Activated naive CD8-positive, alpha-beta T cell (primary cell): Measurements from ENCODE around the gene C1RL.

Experiments
- H3K27ac Mint-ChIP-seq: one replicate; pipeline ENCODE4 v1.8.0; 2021; ENCODE audit warnings: mixed read lengths
- H3K27me3 Mint-ChIP-seq: one replicate; pipeline ENCODE4 v1.8.0; 2021; ENCODE audit warnings: mixed read lengths
- H3K36me3 Mint-ChIP-seq: one replicate; pipeline ENCODE4 v1.8.0; 2021; ENCODE audit warnings: mixed read lengths
- H3K4me1 Mint-ChIP-seq: one replicate; pipeline ENCODE4 v1.8.0; 2021; ENCODE audit warnings: low read depth, mixed read lengths
- H3K4me3 Mint-ChIP-seq: one replicate; pipeline ENCODE4 v1.8.0; 2021; ENCODE audit warnings: mild to moderate bottlenecking, mixed read lengths
- H3K9me3 Mint-ChIP-seq: one replicate; pipeline ENCODE4 v1.8.0; 2021; ENCODE audit warnings: low read depth, mixed read lengths

C1RL gene, protein sequence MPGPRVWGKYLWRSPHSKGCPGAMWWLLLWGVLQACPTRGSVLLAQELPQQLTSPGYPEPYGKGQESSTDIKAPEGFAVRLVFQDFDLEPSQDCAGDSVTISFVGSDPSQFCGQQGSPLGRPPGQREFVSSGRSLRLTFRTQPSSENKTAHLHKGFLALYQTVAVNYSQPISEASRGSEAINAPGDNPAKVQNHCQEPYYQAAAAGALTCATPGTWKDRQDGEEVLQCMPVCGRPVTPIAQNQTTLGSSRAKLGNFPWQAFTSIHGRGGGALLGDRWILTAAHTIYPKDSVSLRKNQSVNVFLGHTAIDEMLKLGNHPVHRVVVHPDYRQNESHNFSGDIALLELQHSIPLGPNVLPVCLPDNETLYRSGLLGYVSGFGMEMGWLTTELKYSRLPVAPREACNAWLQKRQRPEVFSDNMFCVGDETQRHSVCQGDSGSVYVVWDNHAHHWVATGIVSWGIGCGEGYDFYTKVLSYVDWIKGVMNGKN

DNA sequence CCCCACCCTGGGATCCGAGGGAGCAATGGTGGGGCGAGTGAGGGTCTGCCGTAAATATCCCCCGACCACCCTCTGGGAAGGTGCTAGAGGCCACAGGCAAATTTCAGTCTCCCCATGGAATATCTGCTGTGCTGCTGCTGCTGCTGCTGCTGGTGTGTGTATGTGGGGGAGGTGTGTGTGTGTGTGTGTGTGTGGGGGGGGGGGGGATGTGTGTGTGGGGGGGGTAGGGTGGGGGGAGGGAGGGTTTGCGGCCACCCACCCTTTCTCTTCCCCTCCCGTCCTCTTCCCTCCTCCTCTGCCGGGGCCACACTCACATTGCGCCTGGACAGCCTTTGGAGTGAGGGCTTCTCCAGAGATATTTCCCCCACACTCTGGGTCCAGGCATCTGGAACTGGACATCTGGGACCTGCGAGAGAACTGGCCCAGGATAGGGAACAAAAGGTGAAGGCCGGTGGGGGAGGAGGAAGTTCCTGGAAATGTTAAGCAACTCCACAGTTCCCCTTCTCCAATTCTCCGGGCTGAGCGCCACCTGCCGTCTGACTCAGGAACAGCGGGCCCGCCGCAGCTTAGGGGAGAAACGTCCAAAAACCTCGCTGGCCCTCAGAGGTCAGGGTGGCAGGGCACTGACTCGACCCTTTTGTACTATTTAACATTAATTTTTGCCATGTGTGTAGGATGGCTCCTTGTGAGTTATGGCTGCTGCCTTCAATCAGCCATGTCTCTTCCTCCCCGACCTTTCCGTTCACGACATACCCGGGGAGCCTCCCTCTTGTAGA lies at the start of gene C1RL:
C1RL (minus strand) TSS at position 419 of the 776 bp plus-strand sequence; CDS start at position 385, 34 bp downstream.
- H3K36me3 Mint-ChIP-seq: peaks cover 7% of the 10 kb centered on the region
- H3K4me3 Mint-ChIP-seq: peak within 1 kb of the TSS; percentile 92
- H3K4me1 Mint-ChIP-seq: peaks cover 28% of the 10 kb centered on the region
- peak within 1 kb of the TSS; percentile 94 for H3K27ac Mint-ChIP-seq
- H3K27me3 Mint-ChIP-seq: no peaks in the 10 kb centered on the region
- H3K9me3 Mint-ChIP-seq: peaks cover 5% of the 10 kb centered on the region

DNA sequence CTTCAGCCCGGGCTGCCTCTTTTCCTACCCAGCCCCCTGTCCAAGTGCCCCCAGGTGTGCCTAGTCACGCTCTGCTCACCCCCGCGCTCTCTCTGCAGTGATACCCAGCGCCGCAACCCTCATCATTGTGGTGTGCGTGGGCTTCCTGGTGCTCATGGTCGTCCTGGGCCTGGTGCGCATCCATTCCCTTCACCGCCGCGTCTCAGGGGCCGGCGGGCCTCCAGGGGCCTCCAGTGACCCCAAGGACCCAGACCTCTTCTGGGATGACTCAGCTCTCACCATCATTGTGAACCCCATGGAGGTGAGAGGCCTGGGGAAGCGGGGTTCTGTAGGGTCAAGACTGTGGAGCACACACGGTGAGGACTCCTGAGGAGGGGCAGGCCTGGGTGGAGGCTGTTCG lies 48.4 kb upstream of the C1RL start:
- Mint-ChIP-seq H3K27ac (no peak overlapping the region), H3K36me3 (no peaks in the 10 kb centered on the region), H3K27me3 (no peaks in the 10 kb centered on the region), H3K4me3 (no peak overlapping the region), H3K4me1 (peaks cover 5% of the 10 kb centered on the region), H3K9me3 (no peaks in the 10 kb centered on the region)

- H3K9me3 Mint-ChIP-seq: no peaks in the 10 kb centered on the region
- no peak overlapping the region for H3K4me3 Mint-ChIP-seq
- H3K4me1 Mint-ChIP-seq: peaks cover 4% of the 10 kb centered on the region
- H3K27me3 Mint-ChIP-seq: no peaks in the 10 kb centered on the region
- no peak overlapping the region for H3K27ac Mint-ChIP-seq
- H3K36me3 Mint-ChIP-seq: no peaks in the 10 kb centered on the region
These were observed 47.5 kb upstream of the C1RL start for GRCh38 chr12:7156259-7157197.

DNA sequence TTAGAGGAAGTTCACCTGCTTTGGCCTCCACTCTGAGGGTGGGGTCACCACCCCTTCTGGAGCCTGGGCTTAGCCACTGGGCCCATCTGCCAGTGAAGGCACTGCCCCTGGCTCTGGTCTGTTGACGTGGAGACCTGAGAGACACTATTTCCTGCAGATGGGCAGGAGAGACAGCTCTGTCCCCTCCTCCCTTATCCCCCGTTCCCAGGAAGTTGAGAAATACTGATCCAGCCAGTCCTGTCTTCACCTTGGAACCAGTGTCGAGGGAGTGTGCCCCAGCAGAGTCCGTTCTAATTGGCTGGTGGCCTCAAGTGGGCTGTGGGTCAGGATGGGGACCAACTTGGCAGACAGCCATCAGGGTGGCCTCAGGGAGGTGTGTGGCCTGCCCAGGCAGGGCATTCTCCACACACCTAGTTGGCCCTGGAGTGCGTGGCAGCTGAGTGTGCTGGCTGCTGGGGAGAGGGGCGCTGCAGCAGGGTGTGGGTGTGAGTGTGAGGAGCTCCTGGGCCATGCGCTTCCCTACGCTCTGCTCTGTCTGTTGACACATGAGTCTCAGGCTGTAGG lies 46.5 kb upstream of the C1RL start:
- no peaks in the 10 kb centered on the region for H3K27me3 Mint-ChIP-seq
- H3K27ac Mint-ChIP-seq: no peak overlapping the region
- H3K4me1 Mint-ChIP-seq: peaks cover 2% of the 10 kb centered on the region
- H3K9me3 Mint-ChIP-seq: no peaks in the 10 kb centered on the region
- H3K4me3 Mint-ChIP-seq: no peak overlapping the region
- peaks cover 2% of the 10 kb centered on the region for H3K36me3 Mint-ChIP-seq

DNA sequence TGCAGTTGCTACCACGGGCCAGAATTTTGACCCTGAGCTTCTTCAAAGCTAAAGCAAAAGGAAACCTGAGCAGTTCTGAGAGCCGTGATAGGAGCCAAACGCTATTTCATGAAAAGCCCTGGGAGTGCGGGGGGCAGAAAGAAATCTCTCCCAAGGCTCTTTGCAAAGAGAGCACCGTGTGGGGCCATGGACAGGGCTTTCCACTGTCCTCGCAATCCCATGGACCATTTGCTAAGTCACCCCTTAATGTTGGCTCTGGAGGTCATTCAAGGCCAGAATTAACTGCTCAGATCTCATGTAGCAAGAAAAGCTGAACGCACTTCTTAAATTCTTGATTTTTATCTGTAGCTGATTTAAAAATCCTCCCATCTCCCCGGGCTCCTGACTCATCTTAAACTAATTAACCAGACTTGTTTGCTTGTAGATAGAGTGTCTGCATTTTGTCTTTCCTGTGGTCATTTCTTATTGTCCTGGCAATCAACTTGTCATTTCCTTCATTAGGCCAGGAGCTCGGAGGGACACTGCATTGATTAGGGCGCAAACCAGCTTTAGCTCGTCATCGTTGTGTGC lies 46.0 kb upstream of the C1RL start:
- no peaks in the 10 kb centered on the region for H3K9me3 Mint-ChIP-seq
- H3K27ac Mint-ChIP-seq: no peak overlapping the region
- no peak overlapping the region for H3K4me3 Mint-ChIP-seq
- H3K27me3 Mint-ChIP-seq: no peaks in the 10 kb centered on the region
- peaks cover 2% of the 10 kb centered on the region for H3K36me3 Mint-ChIP-seq
- no peaks in the 10 kb centered on the region for H3K4me1 Mint-ChIP-seq

DNA sequence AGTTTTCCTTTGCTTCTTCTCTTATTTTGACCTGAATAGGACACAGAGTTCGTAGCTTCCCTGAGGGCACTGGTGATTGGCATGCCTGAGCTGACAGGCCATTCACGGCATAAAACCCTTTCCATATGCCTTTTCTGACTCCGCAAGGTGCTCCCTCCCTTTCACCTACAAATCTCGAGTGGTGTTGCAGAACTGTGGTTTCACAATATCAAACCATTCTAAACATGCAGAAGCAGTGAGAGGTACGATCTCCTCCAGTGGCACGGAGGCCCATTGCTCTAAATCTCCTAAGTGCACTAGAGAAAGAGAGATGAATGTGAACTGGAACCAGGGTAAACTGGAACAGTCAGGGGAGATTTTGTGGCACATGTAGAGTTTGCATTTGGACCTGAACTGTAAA lies 45.0 kb upstream of the C1RL start:
- no peaks in the 10 kb centered on the region for H3K9me3 Mint-ChIP-seq
- H3K27ac Mint-ChIP-seq: no peak overlapping the region
- peaks cover 5% of the 10 kb centered on the region for H3K36me3 Mint-ChIP-seq
- H3K4me1 Mint-ChIP-seq: no peaks in the 10 kb centered on the region
- H3K27me3 Mint-ChIP-seq: no peaks in the 10 kb centered on the region
- no peak overlapping the region for H3K4me3 Mint-ChIP-seq

DNA sequence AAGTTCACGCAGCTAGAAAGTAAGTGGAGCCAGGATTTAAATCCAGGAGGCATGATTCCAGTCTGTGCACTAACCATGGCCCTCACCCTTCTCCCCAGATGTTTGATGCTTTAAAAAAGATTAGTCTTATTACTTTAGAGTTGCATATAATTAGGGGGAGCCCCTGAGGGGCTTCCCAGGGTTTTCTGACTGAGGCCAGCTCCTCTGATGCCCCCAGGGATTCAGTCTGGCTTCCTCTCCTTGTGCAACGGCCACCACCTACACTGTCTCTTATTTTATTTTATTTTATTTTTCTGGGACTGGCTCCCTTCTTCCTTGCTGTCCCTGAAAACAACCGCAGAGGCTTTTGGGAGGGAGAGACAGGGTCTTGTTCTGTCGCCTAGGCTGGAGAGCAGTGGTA lies 43.8 kb upstream of the C1RL start:
- Mint-ChIP-seq H3K9me3 (no peaks in the 10 kb centered on the region), H3K27me3 (no peaks in the 10 kb centered on the region), H3K36me3 (peaks cover 5% of the 10 kb centered on the region)

DNA sequence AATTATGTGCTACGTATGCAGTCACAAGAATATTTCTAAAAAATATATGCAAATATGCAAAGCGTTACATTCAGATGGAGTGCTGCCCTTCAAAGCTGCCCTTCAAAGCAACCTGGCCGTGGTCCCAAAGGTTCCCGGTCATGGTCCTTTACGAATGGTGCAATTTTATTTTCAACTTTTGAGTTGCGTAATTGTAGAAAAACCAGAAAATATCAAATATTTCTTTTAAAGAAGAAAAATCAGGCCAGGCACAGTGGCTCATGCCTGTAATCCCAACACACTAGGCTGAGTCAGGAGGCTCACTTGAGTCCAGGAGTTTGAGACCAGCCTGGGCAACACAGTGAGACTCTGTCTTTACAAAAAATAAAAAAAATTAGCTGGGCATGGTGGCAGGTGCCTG lies 42.5 kb upstream of the C1RL start:
- no peaks in the 10 kb centered on the region for H3K27me3 Mint-ChIP-seq
- H3K36me3 Mint-ChIP-seq: peaks cover 5% of the 10 kb centered on the region
- no peak overlapping the region for H3K27ac Mint-ChIP-seq
- no peaks in the 10 kb centered on the region for H3K9me3 Mint-ChIP-seq
- no peak overlapping the region for H3K4me3 Mint-ChIP-seq
- no peaks in the 10 kb centered on the region for H3K4me1 Mint-ChIP-seq

More for the DNA sequence above, 43.8 kb upstream of the C1RL start:
- Mint-ChIP-seq H3K4me1 (no peaks in the 10 kb centered on the region), H3K27ac (no peak overlapping the region), H3K4me3 (no peak overlapping the region)

GRCh38 chr12:7150841-7151240 lies 41.8 kb upstream of the C1RL start:
- Mint-ChIP-seq H3K36me3 (peaks cover 7% of the 10 kb centered on the region), H3K27ac (no peak overlapping the region), H3K4me3 (no peak overlapping the region), H3K4me1 (no peaks in the 10 kb centered on the region), H3K27me3 (no peaks in the 10 kb centered on the region), H3K9me3 (no peaks in the 10 kb centered on the region)

DNA sequence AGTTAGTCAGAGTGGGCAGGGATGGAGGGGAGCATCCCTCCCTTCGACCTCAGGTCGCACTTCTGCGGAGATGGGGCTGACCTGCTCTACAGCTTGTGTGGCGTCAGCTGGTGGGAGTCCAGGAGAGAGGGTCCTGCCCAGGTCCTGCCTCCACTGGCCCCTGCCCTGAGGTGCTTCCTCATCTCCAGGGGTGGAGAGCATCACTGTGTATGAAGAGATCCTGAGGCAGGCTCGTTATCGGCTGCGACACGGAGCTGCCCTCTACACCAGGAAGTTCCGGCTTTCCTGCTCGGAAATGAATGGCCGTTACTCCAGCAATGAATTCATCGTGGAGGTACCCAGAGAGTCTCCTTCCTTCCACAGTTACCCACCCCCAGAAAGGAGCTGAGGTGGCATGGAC lies 41.3 kb upstream of the C1RL start:
- H3K4me1 Mint-ChIP-seq: no peaks in the 10 kb centered on the region
- H3K4me3 Mint-ChIP-seq: no peak overlapping the region
- peaks cover 7% of the 10 kb centered on the region for H3K36me3 Mint-ChIP-seq
- no peaks in the 10 kb centered on the region for H3K27me3 Mint-ChIP-seq
- no peak overlapping the region for H3K27ac Mint-ChIP-seq
- H3K9me3 Mint-ChIP-seq: no peaks in the 10 kb centered on the region

DNA sequence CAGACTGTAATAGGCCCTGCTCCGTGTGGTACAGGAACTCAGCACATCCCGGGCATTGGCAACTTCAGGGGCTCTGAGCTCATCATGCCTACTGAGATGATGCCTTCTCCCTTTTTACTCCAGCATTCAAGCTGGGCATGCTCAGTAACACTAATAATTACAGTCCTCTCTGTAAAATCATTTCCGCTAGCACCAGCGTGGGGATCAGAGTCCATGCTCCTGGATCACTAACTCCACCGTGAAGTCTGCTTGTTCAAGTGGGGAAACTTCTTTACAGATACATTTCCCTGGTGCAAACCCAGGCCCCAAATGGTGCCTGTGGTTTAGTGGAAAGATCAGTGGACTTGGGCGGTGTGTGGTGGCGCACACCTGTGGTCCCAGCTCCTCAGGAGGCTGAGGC lies 37.9 kb upstream of the C1RL start:
- Mint-ChIP-seq H3K36me3 (peaks cover 7% of the 10 kb centered on the region), H3K9me3 (no peaks in the 10 kb centered on the region), H3K27me3 (no peaks in the 10 kb centered on the region), H3K27ac (no peak overlapping the region), H3K4me1 (no peaks in the 10 kb centered on the region), H3K4me3 (no peak overlapping the region)

DNA sequence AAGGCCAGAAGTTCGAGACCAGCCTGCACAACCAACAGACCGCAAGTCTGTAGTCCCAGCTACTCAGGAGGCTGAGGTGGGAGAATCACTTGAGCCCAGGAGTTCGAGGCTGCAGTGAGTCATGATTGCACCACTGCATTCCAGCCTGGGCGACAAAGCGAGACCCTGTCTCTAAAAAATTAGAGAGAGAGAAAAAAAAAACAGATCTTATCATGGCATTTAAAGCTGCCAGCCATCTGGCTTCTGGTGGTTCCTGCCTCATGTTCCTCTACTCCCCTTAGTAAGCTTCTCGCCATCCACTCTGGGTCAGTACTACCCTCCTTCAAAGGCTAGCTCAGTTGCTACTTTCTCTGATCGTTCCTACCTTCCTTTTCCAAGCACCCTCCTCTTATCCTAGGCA lies 37.2 kb upstream of the C1RL start:
- H3K27me3 Mint-ChIP-seq: no peaks in the 10 kb centered on the region
- no peaks in the 10 kb centered on the region for H3K4me1 Mint-ChIP-seq
- H3K9me3 Mint-ChIP-seq: no peaks in the 10 kb centered on the region
- H3K36me3 Mint-ChIP-seq: peaks cover 7% of the 10 kb centered on the region
- H3K27ac Mint-ChIP-seq: no peak overlapping the region
- no peak overlapping the region for H3K4me3 Mint-ChIP-seq

DNA sequence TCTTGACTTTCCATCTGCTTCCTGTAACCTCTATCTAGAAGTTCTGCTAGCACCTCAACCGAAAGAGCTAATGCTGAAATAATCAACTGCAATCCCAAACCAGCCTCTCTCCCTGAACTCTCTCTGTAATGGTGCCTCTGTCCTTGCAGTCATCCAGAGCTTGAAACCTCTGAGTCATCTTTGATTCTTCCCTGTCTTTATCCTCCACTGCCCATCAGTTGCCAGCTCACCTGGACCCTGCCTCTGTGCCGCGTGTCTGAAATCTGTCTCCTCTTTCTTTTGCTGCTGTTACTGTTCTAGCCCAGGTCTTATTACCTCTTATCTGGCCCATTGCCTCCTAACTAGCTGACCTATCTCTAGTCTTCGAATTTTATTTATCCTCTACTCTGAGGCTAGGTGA lies 36.7 kb upstream of the C1RL start:
- H3K4me1 Mint-ChIP-seq: no peaks in the 10 kb centered on the region
- peaks cover 5% of the 10 kb centered on the region for H3K36me3 Mint-ChIP-seq
- no peaks in the 10 kb centered on the region for H3K9me3 Mint-ChIP-seq
- H3K4me3 Mint-ChIP-seq: no peak overlapping the region
- no peaks in the 10 kb centered on the region for H3K27me3 Mint-ChIP-seq
- H3K27ac Mint-ChIP-seq: no peak overlapping the region

DNA sequence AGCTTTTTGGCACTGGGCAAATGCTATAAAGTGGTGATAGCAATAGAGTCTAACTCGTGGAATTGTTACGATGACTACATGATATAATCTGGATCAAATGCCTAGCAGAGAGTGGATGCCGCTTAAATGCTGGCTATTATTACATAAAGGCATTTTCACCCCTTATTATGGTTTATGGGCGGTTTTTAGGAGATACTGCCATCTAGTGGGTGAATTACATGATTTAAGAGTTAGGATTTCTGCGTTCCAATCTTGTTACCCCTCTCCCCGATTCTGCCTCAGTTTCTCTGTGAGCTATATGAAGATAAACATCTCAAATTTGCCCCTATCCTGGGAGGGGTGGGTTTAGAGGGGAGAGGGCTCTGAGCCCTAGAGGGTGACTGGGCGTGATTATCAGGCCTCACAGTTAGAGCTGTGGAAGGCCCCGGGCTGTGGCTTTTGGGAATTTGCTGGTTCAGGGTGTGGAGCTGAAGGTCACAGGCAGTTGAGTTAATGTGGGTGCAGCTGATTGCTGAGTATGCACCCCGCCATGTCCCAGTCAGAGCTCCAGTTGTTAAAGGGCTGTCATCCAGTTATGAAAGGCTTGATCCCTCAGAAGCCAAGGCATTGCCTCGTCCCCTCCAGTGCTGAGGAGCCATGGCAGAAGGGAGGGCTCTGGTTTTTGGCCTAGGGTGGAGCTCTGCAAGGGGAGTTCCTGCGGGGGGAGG lies 35.6 kb upstream of the C1RL start:
- Mint-ChIP-seq H3K36me3 (peaks cover 3% of the 10 kb centered on the region), H3K4me3 (no peak overlapping the region), H3K27me3 (no peaks in the 10 kb centered on the region), H3K4me1 (no peaks in the 10 kb centered on the region), H3K9me3 (no peaks in the 10 kb centered on the region), H3K27ac (no peak overlapping the region)
